Glomerular visceral epithelial cell (primary cell): ENCODE data around the gene HIVEP3.

Experiments
- DNase-seq: peaks from one replicate; pipeline ENCODE4 v3.0.0-alpha.2; 2016; ENCODE audit errors: extremely low spot score

Gene HIVEP3

DNA sequence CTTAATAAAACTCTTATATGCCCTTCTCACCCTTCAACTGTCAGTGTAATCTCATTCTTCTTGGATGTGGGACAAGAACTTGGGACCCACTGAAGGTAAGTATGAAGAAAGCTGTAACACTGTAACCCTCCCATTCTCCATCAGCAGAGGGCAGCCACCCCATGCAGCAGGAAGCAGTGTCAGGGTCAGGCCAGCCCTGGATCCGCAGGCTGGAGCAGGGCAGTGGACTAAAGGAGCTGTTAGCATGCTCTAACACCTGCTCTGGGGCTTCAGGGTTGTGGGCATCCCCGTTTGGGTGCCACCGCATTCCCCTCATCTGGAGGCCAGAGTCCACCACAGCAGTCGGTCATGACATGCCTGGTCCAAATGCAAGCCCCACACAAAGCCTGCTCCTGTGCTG is 156.5 kb downstream of the HIVEP3 start:
- no peak for DNase-seq

DNA sequence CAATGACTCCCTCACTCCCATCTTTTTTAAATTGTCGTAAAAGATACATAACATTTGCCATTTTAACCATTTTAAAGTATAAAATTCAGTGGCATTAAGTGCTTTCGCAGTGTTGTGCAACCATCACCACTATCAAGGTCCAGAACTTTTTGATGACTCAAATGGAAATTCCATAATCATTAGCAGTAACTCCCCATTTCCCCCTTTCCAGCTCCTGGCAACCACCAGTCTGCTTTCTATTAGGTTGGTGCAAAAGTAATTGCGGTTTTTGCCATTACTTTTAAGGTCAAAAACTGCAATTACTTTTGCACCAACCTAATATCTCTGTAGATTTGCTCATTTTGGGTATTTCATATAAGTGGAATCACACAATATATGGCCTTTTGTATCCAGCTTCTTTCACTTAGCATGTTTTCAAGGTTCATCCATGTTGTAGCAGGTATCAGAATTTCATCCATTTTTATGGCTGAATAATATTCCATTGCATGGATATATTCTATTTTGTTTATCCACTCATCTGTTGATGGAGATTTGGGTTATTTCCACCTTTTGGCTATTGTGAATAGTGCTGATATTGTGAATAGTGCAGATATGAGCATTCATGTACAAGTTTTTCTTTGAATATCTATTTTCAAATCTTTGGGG is 159.7 kb downstream of the HIVEP3 start:
- peak; percentile 58 for DNase-seq

DNA sequence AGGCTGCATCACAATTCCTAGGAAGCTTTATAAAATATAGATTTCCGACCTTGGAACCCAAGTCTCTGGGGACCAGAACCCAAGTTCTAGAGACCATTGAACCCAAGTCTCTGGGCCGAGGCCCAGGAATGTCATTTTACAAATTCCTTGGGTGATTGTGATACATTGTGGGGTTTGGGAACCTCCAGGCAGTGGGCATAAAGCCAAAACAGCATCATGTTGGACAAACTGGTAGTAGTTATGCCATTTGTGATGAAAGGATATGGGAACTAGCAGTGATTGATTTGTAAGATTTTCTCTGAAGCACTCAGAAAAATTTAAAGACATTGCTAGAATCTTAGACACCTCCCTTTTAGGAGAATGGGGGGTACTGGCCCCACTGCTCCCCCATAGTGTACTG is 160.2 kb downstream of the HIVEP3 start:
- peak; percentile 35 for DNase-seq

- no peak for DNase-seq
These were observed 164.2 kb downstream of the HIVEP3 start for GRCh38 chr1:41754540-41754939.

DNA sequence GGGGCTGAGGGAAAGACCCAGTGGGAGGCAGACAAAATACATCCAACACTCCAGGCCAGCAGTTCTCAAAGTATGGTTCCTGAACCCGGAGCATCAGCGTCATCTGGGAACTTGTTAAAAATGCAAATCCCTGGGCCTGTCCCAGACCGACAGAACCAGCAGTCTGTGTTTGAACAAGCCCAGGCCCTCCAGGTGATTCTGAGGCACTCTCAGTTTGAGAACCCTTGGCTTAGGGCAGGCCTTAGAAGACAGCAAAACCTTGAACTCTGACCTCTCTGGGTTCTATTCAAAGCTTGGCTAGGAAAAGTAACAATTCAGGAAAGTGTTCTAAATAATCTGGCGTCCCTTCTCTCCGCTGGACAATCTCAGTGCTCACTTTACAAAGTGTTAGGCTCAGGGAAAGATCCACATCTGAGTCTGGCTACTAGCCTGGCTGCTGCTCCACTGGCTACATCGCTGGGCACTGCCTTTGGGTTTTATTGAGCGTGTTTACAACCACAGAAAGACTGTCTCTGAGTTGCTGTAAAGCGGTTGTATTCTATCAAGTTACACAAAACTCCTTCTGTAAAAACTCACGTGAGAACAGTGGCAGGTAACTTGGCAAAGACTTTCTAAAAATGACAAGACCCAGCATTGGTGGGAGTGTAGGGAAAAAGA is 166.1 kb downstream of the HIVEP3 start:
- DNase-seq = no peak

GRCh38 chr1:41751804-41752513 is 166.8 kb downstream of the HIVEP3 start:
- peak; percentile 87 for DNase-seq

DNA sequence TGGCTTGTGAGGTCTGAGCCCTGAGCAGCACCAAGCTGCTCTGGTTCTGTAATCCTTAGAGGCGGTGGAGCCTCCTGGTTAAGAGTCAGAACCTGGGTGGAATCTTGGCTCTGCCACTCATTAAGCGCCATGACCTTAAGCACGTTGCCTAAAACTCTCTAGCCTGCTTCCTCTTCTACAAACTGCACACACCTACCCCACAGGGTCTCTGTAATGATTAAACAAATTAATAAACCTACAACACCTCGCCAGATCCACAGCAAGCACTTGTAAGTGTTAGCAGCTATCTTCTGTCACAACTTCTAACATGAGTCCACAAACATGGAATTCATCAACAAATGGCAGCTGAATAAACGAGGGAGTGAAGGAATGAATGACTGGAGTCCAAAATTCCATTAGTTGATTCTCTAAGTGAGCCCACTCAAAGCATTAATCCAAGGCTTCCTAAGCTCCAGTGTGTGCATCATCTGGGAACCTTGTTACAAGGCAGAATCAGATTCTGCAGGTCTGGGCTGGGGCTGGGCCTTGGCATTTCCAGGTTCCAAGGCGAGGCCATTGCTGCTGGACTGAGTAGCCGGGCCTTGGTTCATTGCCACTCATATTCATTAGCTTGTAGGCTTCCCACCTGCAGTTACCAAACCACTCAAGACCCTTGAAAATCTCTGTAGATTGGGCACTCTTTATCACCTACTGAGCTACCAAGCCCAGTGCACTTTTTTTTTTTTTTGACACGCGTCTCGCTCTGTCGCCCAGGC is 168.6 kb downstream of the HIVEP3 start:
- no peak for DNase-seq

DNA sequence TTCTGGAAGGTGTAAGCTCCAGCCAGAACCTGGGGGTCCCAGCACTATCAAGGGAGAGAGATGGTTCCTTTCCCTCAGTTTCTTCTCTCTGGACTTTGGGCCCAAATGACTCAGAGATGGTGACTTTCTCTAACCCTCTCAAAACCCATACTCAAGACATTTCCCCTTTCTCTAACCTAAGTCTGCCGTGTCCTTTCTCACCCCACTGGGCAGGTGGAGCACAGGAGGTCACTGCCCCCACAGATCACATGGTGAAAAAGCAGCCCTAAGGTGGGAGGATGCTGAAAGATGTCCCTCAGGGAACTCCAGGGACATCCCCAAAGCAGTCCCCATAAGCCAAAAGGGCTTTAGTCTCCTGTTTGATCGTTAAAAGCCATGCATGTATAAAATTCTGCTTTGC is 173.7 kb downstream of the HIVEP3 start:
- no peak for DNase-seq

- no peak for DNase-seq
These were observed 175.4 kb downstream of the HIVEP3 start for GRCh38 chr1:41743366-41743765.

DNA sequence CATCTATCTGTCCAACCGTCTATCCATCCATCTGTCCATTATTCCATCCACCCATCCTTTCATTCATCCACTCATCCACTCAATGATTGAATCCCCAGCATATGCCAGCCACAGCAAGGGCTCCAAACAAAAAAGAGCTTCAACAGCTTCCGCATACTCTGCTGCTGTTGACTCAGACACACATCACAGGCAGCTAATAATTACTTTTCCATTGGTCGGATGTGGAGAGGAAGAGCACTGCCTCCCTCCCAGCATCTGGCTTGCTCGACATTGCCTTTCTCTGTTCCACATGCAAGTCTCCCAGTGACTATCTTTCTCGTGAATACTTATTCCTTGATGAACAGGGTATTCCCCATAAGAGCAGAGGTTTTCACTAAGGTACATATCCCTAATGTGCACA is 176.5 kb downstream of the HIVEP3 start:
- peak; percentile 77 for DNase-seq

- DNase-seq = no peak
These were observed 177.5 kb downstream of the HIVEP3 start for GRCh38 chr1:41741244-41741643.

- DNase-seq = no peak
These were observed 178.0 kb downstream of the HIVEP3 start for GRCh38 chr1:41740630-41741239.

DNA sequence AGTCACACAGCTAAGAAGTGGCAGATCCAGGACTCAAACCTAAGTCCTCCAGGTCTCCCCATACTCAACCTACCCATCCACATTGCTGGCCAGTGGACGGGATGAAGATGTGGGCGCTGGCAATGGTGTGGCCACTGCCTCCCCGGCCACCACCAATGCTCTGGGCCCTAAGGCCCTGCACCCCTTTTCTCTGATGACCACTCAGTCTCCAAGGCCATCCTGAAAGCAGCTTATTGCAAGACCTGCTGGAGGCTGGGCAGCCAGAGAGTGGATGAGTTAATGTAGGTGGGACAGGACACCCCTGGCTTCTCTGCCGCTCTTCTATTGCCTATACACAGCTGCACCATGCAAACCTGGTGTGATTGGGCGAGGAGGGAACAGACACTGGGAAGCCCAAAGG is 178.7 kb downstream of the HIVEP3 start:
- DNase-seq = no peak

GRCh38 chr1:41739061-41739955 is 179.4 kb downstream of the HIVEP3 start:
- DNase-seq = peak; percentile 65

- no peak for DNase-seq
These were observed 180.2 kb downstream of the HIVEP3 start for GRCh38 chr1:41738475-41738874.

DNA sequence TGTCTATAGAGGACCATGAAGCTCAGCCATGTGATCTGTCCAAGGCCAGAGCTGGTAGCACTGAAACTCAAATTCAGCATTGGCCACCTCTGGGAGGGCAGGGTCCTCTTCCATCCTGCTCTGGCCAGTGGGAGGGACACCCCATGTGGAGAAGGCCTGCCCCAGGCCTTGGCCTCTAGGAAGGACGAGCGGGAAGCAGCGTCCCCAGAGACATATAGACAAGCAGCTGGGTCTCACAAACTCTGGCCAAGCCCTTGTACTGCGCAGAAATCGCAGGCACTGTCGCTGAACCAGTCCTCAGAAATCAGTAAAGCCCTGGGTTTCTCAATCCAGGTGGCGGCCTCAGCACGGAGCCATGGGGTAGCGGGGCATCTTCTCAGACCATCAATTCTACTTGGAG is 180.7 kb downstream of the HIVEP3 start:
- DNase-seq = no peak

- DNase-seq = no peak
These were observed 183.0 kb downstream of the HIVEP3 start for GRCh38 chr1:41735631-41736260.

GRCh38 chr1:41735139-41735538 is 183.6 kb downstream of the HIVEP3 start:
- DNase-seq = no peak

- DNase-seq = no peak
These were observed 184.3 kb downstream of the HIVEP3 start for GRCh38 chr1:41734201-41734970.

- no peak for DNase-seq
These were observed 185.0 kb downstream of the HIVEP3 start for GRCh38 chr1:41733725-41734124.
